NCI-H1417 treated with DMSO at 0.1 percent for 48 hours (cell line): ENCODE results near the gene IL37.
"Not testable (repeated sequence)": the region's sequence is repeated elsewhere in the genome, so short reads cannot be mapped to it uniquely, and the experiment has no call there.

Experiments used
- DNase-seq: peaks from one replicate; lab custom pipeline; 2025; lab: John Stamatoyannopoulos, UW

Gene IL37

GRCh38 chr2:112923237-112923966 is 12.4 kb downstream of the IL37 start:
- no peak for DNase-seq

GRCh38 chr2:112923967-112924338 is 13.0 kb downstream of the IL37 start:
- no peak for DNase-seq

- no peak for DNase-seq
Measured at GRCh38 chr2:112924360-112924759, 13.4 kb downstream of the IL37 start.

- DNase-seq, result no peak
Measured at GRCh38 chr2:112924821-112925220, 13.9 kb downstream of the IL37 start.

GRCh38 chr2:112926707-112927106 is 15.7 kb downstream of the IL37 start:
- no peak for DNase-seq

GRCh38 chr2:112927745-112928144 is 16.8 kb downstream of the IL37 start:
- no peak for DNase-seq

- DNase-seq, result no peak
Measured at GRCh38 chr2:112933261-112933660, 22.3 kb downstream of the IL37 start.

GRCh38 chr2:112934117-112934516 is 23.2 kb downstream of the IL37 start:
- DNase-seq, result not testable (repeated sequence)

GRCh38 chr2:112936927-112937232 is 25.9 kb downstream of the IL37 start:
- no peak for DNase-seq

GRCh38 chr2:112938904-112939303 is 27.9 kb downstream of the IL37 start:
- DNase-seq, result no peak

GRCh38 chr2:112939425-112939824 is 28.5 kb downstream of the IL37 start:
- DNase-seq, result no peak

- no peak for DNase-seq
Measured at GRCh38 chr2:112940859-112941625, 30.1 kb downstream of the IL37 start.

- no peak for DNase-seq
Measured at GRCh38 chr2:112941753-112942653, 31.0 kb downstream of the IL37 start.

- no peak for DNase-seq
Measured at GRCh38 chr2:112942654-112943002, 31.7 kb downstream of the IL37 start.

GRCh38 chr2:112944971-112945370 is 34.0 kb downstream of the IL37 start:
- no peak for DNase-seq

- no peak for DNase-seq
Measured at GRCh38 chr2:112946086-112946485, 35.1 kb downstream of the IL37 start.

GRCh38 chr2:112947374-112947773 is 36.4 kb downstream of the IL37 start:
- no peak for DNase-seq

- DNase-seq, result no peak
Measured at GRCh38 chr2:112949456-112949855, 38.5 kb downstream of the IL37 start.

GRCh38 chr2:112954364-112954763 is 43.4 kb downstream of the IL37 start:
- DNase-seq, result no peak

GRCh38 chr2:112957511-112957910 is 46.5 kb downstream of the IL37 start:
- DNase-seq, result no peak

- DNase-seq, result no peak
Measured at GRCh38 chr2:112958428-112959108, 47.6 kb downstream of the IL37 start.

GRCh38 chr2:112959109-112959812 is 48.3 kb downstream of the IL37 start:
- DNase-seq, result no peak
